GM12891 (cell line): ENCODE results near the gene DPP10.

ENCODE experiments used
- DNase-seq: peaks from one replicate; pipeline ENCODE4 v3.0.0; 2011; ENCODE audit warnings: low spot score; ENCODE audit not compliant: insufficient read length
- FAIRE-seq: peaks from 2 replicates; lab custom pipeline; 2011; peaks lifted over from hg19 to GRCh38; lab: Jason Lieb, UNC
- PAX5 ChIP-seq: IDR thresholded peaks from 2 replicates; pipeline ENCODE4 v1.6.1; 2011; ENCODE audit warnings: low read length, moderate library complexity, mild to moderate bottlenecking; ENCODE audit not compliant: insufficient read depth, severe bottlenecking
- POLR2A ChIP-seq: IDR thresholded peaks from 2 replicates; pipeline ENCODE4 v1.6.1; 2011; ENCODE audit warnings: low read depth, low read length, control low read depth
- POLR2AphosphoS5 ChIP-seq: IDR thresholded peaks from 2 replicates; pipeline ENCODE4 v1.6.1; 2011; ENCODE audit warnings: low read depth, low read length, control low read depth
- POU2F2 ChIP-seq: IDR thresholded peaks from 2 replicates; pipeline ENCODE4 v1.6.1; 2011; ENCODE audit warnings: low read depth, mild to moderate bottlenecking, control low read depth, low read length, moderate library complexity
- SPI1 ChIP-seq: IDR thresholded peaks from 2 replicates; pipeline ENCODE4 v1.6.1; 2011; ENCODE audit warnings: low read depth, low read length, control low read depth
- TAF1 ChIP-seq: IDR thresholded peaks from 2 replicates; pipeline ENCODE4 v1.6.1; 2011; ENCODE audit warnings: low read depth, low read length, control low read depth

DPP10 gene

GRCh38 chr2:115609978-115610377 is 1167.5 kb downstream of the DPP10 start:
- no peak for DNase-seq
- FAIRE-seq: no peak

GRCh38 chr2:115610888-115611287 is 1168.4 kb downstream of the DPP10 start:
- no peak for TF ChIP-seq POU2F2
- TF ChIP-seq POLR2A: no peak
- no peak for TF ChIP-seq POLR2AphosphoS5
- TF ChIP-seq TAF1: no peak
- no peak for TF ChIP-seq SPI1
- no peak for TF ChIP-seq PAX5
- FAIRE-seq (no peak), DNase-seq (no peak)

More at GRCh38 chr2:115609978-115610377, 1167.5 kb downstream of the DPP10 start:
- no peak for TF ChIP-seq POLR2A

- FAIRE-seq: no peak
- no peak for DNase-seq
- TF ChIP-seq POLR2AphosphoS5 (no peak), SPI1 (no peak), POLR2A (no peak), POU2F2 (no peak), TAF1 (no peak), PAX5 (no peak)
These were observed 1181.9 kb downstream of the DPP10 start for GRCh38 chr2:115624332-115624731.

- TF ChIP-seq POU2F2 (no peak), POLR2A (no peak), PAX5 (no peak), SPI1 (no peak), POLR2AphosphoS5 (no peak), TAF1 (no peak)
- DNase-seq (no peak), FAIRE-seq (no peak)
These were observed 1192.1 kb downstream of the DPP10 start for GRCh38 chr2:115634578-115634977.

- no peak for TF ChIP-seq POLR2AphosphoS5
- no peak for TF ChIP-seq TAF1
- TF ChIP-seq SPI1: no peak
- no peak for TF ChIP-seq POU2F2
- TF ChIP-seq POLR2A: no peak
- TF ChIP-seq PAX5: no peak
- DNase-seq: no peak
- FAIRE-seq: no peak
These were observed 1193.0 kb downstream of the DPP10 start for GRCh38 chr2:115635430-115635829.

- FAIRE-seq (no peak), DNase-seq (no peak)
- no peak for TF ChIP-seq POLR2AphosphoS5
- no peak for TF ChIP-seq PAX5
- TF ChIP-seq POLR2A: no peak
- TF ChIP-seq SPI1: no peak
- TF ChIP-seq TAF1: no peak
- TF ChIP-seq POU2F2: no peak
These were observed 1207.3 kb downstream of the DPP10 start for GRCh38 chr2:115649731-115650130.

GRCh38 chr2:115650827-115651226 is 1208.4 kb downstream of the DPP10 start:
- no peak for FAIRE-seq
- TF ChIP-seq SPI1 (no peak), POLR2A (no peak), POU2F2 (no peak), POLR2AphosphoS5 (no peak), TAF1 (no peak), PAX5 (no peak)
- DNase-seq: no peak

GRCh38 chr2:115652652-115653051 is 1210.2 kb downstream of the DPP10 start:
- DNase-seq: no peak
- TF ChIP-seq POU2F2: no peak
- TF ChIP-seq POLR2AphosphoS5: no peak
- TF ChIP-seq SPI1: no peak
- no peak for TF ChIP-seq POLR2A
- no peak for TF ChIP-seq PAX5
- TF ChIP-seq TAF1: no peak
- FAIRE-seq: no peak

GRCh38 chr2:115654362-115654761 is 1211.9 kb downstream of the DPP10 start:
- no peak for DNase-seq
- TF ChIP-seq POLR2AphosphoS5: no peak
- no peak for FAIRE-seq

GRCh38 chr2:115678129-115678528 is 1235.7 kb downstream of the DPP10 start:
- DNase-seq: no peak
- no peak for TF ChIP-seq SPI1
- no peak for TF ChIP-seq TAF1
- no peak for TF ChIP-seq POU2F2
- no peak for TF ChIP-seq PAX5
- no peak for TF ChIP-seq POLR2A
- no peak for TF ChIP-seq POLR2AphosphoS5
- no peak for FAIRE-seq

GRCh38 chr2:115684345-115684744 is 1241.9 kb downstream of the DPP10 start:
- FAIRE-seq: no peak
- TF ChIP-seq POLR2A: no peak
- TF ChIP-seq TAF1: no peak
- no peak for TF ChIP-seq POLR2AphosphoS5
- TF ChIP-seq POU2F2: no peak
- TF ChIP-seq PAX5: no peak
- no peak for TF ChIP-seq SPI1
- DNase-seq: no peak
